Stomach (tissue), 9 donors: ENCODE data around the gene AIF1L. TPM values are rescaled to one million over a fixed set of nuclear protein-coding genes. Genes with fewer than 3 reads are reported as not detected.

Experiments
- DNase-seq, 2 donors: peaks; one replicate each; pipeline versions ENCODE4 v3.0.0 to v3.0.0-alpha.2; 2013 to 2019
- H3K27ac ChIP-seq, 5 donors: fragments of 200-600 bp in 4 of 5; sonication (generic) in 4 of 5; one replicate each; pipeline ENCODE4 v1.5.1; 2013 to 2019; ENCODE audit warnings: mild to moderate bottlenecking in 1 of 5, moderate library complexity in 1 of 5
- H3K27me3 ChIP-seq, 3 donors: fragments of 200-600 bp; sonication (generic); one replicate each; pipeline ENCODE4 v1.5.1; 2017 to 2019; ENCODE audit warnings: mixed run types in 1 of 3
- H3K36me3 ChIP-seq, 4 donors: fragments of 200-600 bp; sonication (generic); 1 replicate in 3 of 4; 2 replicates in 1 of 4; pipeline ENCODE4 v1.5.1; 2016 to 2019
- H3K4me1 ChIP-seq, 4 donors: fragments of 200-600 bp; sonication (generic); one replicate each; pipeline ENCODE4 v1.5.1; 2016 to 2019
- H3K4me3 ChIP-seq, 4 donors: fragments of 200-600 bp; sonication (generic) in 3 of 4; one replicate each; pipeline ENCODE4 v1.5.1; 2016 to 2019; ENCODE audit warnings: mild to moderate bottlenecking in 1 of 4
- H3K9me3 ChIP-seq, 4 donors: fragments of 200-600 bp; sonication (generic); one replicate each; pipeline ENCODE4 v1.5.1; 2016 to 2019
- EP300 ChIP-seq: sonication (generic); formaldehyde crosslinking; IDR thresholded peaks from one replicate; pipeline ENCODE4 v1.6.1; 2017; ENCODE audit warnings: antibody characterized with exemption
- POLR2A ChIP-seq, 4 donors: fragments of 450-650 bp; IDR thresholded peaks; one replicate each; pipeline ENCODE4 v1.6.1; 2016; ENCODE audit warnings: antibody characterized with exemption in 4 of 4, control low read depth in 2 of 4, mild to moderate bottlenecking in 1 of 4, moderate library complexity in 1 of 4
- POLR2AphosphoS5 ChIP-seq, 3 donors: sonication (generic); formaldehyde crosslinking; IDR thresholded peaks; one replicate each; pipeline ENCODE4 v1.6.1; 2016; ENCODE audit warnings: antibody characterized with exemption in 3 of 3
- WGBS, 5 donors: extraction: QIAGEN DNeasy Blood & Tissue Kit in 3 of 5; methylation state at CpG; one replicate each; pipeline versions ENCODE4 v1.1.5 to v1.1.7; 2013 to 2018; 5-methylcytosine and 5-hydroxymethylcytosine counted together
- intact Hi-C: fragments of 100-400 bp; cut with DNase I; formaldehyde crosslinking; loops from one replicate; pipeline ENCODE4 v1.15.1; 2023; ENCODE audit warnings: low total_unique reads
- polyA plus RNA-seq, 3 donors: library from polyadenylated mRNA; stranded (reverse); fragments of 200-250 nt; gene quantifications; one replicate each; pipeline ENCODE4 v1.2.3, GENCODE V29; 2013
- total RNA-seq, 5 donors: library from RNA; depleted of rRNA; stranded (reverse); fragments of >200 nt; gene quantifications; one replicate each; pipeline versions ENCODE4 v1.1.0 to v1.2.3, GENCODE V29; 2014 to 2016
- TF ChIP-seq, protein P1 (sequence below), 7 experiments: fragments of 450-650 bp in 4 of 7; fragments of 200-600 bp in 3 of 7; sonication (generic) in 3 of 7; IDR thresholded peaks; one replicate each; pipeline ENCODE4 v1.5.1; 2016 to 2019; ENCODE audit warnings: antibody characterized with exemption in 7 of 7, control low read depth in 2 of 7, mild to moderate bottlenecking in 1 of 7
- donor health status: healthy with polysubstance abuse.
- donor health status: Bipolar disorder and iron deficiency.
- donor health status: healthy.

Gene AIF1L
- total and polyA plus RNA-seq, 8 donors, result 1.2 to 18.4 (median 9.0) TPM; not detected in 2

DNA sequence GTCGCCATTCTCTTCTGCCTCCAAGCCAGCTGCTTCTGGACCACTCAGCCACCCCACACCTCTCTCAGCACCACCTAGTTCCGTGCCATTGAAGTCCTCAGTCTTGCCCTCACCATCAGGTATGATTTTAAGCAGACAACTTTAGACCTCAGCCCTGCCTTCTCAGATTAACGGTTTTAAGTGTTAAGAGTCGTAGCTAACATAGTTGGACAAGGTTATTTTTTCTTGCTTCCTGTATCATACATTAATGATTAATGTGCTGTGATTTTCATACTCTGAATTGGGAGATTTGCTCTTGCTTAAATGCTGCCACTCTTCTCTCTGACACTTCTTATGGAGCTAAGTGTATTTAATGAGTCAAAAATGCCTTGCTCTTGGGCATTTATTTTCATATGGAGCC is 49.9 kb downstream of the AIF1L start:
- H3K4me1 ChIP-seq, result no peaks in the 10 kb centered on the region
- DNase-seq, result no peak
- H3K27ac ChIP-seq, result no peak overlapping the region
- H3K4me3 ChIP-seq, result no peak overlapping the region
- intact Hi-C loops, result no loop called here
- TF ChIP-seq, protein P1, sequence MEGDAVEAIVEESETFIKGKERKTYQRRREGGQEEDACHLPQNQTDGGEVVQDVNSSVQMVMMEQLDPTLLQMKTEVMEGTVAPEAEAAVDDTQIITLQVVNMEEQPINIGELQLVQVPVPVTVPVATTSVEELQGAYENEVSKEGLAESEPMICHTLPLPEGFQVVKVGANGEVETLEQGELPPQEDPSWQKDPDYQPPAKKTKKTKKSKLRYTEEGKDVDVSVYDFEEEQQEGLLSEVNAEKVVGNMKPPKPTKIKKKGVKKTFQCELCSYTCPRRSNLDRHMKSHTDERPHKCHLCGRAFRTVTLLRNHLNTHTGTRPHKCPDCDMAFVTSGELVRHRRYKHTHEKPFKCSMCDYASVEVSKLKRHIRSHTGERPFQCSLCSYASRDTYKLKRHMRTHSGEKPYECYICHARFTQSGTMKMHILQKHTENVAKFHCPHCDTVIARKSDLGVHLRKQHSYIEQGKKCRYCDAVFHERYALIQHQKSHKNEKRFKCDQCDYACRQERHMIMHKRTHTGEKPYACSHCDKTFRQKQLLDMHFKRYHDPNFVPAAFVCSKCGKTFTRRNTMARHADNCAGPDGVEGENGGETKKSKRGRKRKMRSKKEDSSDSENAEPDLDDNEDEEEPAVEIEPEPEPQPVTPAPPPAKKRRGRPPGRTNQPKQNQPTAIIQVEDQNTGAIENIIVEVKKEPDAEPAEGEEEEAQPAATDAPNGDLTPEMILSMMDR (IDR thresholded peaks at IDR 0.05), result no peak
- no peak for TF ChIP-seq EP300
- TF ChIP-seq POLR2AphosphoS5 (IDR thresholded peaks at IDR 0.05), result no peak
- TF ChIP-seq POLR2A (IDR thresholded peaks at IDR 0.05), result no peak
- no peaks in the 10 kb centered on the region for H3K27me3 ChIP-seq
- WGBS, 5 donors, result 89 to 93% (median 92%) methylated on average over 4 of the region's 4 CpGs
- H3K9me3 ChIP-seq, result no peaks in the 10 kb centered on the region
- peaks cover 78 to 100% (median 96%) of the 10 kb centered on the region in 4 donors for H3K36me3 ChIP-seq

GRCh38 chr9:131148276-131148675 is 51.9 kb downstream of the AIF1L start:
- Histone ChIP-seq H3K4me3 (no peak overlapping the region), H3K36me3 (peaks cover 87 to 100% (median 97%) of the 10 kb centered on the region in 4 donors), H3K27me3 (no peaks in the 10 kb centered on the region), H3K9me3 (no peaks in the 10 kb centered on the region), H3K27ac (no peak overlapping the region), H3K4me1 (no peaks in the 10 kb centered on the region)
- no peak for DNase-seq
- TF ChIP-seq POLR2AphosphoS5 (IDR thresholded peaks at IDR 0.05) (no peak), POLR2A (IDR thresholded peaks at IDR 0.05) (no peak), EP300 (no peak)
- TF ChIP-seq, protein P1 (IDR thresholded peaks at IDR 0.05), result no peak
- WGBS, 5 donors, result 80 to 87% (median 86%) methylated on average over 3 of the region's 3 CpGs
- intact Hi-C loops, result no loop called here

DNA sequence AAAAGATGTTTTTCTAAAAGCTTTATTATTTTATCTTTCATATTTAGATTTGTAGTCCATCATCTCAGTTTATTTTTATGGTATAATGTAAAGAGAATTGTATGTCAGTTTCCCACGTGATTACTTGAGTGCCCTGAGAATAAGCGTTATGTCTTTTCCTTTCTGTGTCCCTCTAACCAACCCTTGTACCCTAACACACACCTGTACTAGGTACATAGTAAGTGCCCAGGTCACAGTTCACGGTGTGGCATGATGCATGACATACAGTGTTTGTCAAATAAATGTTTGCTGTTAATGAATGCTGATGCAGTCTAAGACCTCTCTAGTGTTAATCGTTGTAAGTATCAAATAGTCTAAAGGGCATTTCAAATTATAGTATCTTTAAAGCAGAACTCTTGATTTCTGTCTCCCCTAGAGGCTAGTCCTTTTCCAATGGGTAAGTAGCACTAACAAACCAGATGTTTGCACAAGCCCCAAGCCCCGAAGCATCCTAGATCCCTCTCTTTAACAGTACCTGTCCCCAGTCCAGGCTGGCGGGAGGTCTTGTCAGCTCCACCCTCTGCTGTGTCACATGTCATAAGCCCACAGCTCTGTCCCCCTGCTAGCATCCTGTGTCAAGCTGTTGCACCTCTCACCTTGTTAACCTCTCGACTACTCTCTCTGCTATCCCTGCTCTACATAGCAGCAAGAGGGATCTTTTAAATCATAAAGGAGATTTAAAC is 52.8 kb downstream of the AIF1L start:
- intact Hi-C loops, result no loop called here
- H3K36me3 ChIP-seq, result peaks cover 90 to 100% (median 100%) of the 10 kb centered on the region in 4 donors

DNA sequence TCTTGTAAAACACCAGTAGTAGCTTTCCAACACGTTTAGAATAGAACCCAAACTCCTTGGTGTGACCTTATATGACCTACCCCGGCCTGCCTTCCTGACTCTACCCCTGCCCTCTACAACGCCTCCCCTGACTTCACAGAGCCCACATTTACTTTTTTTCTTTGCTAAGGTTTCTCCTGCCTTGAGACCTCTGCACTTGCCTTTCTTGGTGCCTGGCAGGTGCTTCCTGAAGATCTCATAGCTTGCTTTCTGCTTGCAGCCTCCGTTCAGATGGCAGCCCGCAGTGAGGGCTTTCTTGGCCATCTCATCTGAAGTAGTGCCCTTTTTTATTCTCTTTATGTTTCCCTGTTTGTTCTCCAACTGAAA is 53.3 kb downstream of the AIF1L start:
- Histone ChIP-seq H3K9me3 (no peaks in the 10 kb centered on the region), H3K4me1 (no peaks in the 10 kb centered on the region), H3K27me3 (no peaks in the 10 kb centered on the region), H3K36me3 (peaks cover 85 to 100% (median 100%) of the 10 kb centered on the region in 4 donors), H3K4me3 (no peak overlapping the region), H3K27ac (no peak overlapping the region)
- WGBS, 5 donors, result 58 to 71% (median 62%) methylated on average over 5 of the region's 5 CpGs
- no peak for TF ChIP-seq POLR2A (IDR thresholded peaks at IDR 0.05)
- TF ChIP-seq POLR2AphosphoS5 (IDR thresholded peaks at IDR 0.05), result no peak
- no peak for TF ChIP-seq EP300
- TF ChIP-seq, protein P1 (IDR thresholded peaks at IDR 0.05), result no peak
- intact Hi-C loops, result no loop called here
- no peak for DNase-seq

More for the DNA sequence above, 52.8 kb downstream of the AIF1L start:
- H3K27ac ChIP-seq, result no peak overlapping the region
- no peak for DNase-seq
- H3K4me3 ChIP-seq, result no peak overlapping the region
- 76 to 82% (median 82%) methylated on average over 7 of the region's 7 CpGs for WGBS, 5 donors
- no peaks in the 10 kb centered on the region for H3K4me1 ChIP-seq
- H3K27me3 ChIP-seq, result no peaks in the 10 kb centered on the region
- TF ChIP-seq, protein P1 (IDR thresholded peaks at IDR 0.05), result no peak
- no peak for TF ChIP-seq POLR2AphosphoS5 (IDR thresholded peaks at IDR 0.05)
- no peak for TF ChIP-seq EP300
- TF ChIP-seq POLR2A (IDR thresholded peaks at IDR 0.05), result no peak
- H3K9me3 ChIP-seq, result no peaks in the 10 kb centered on the region
